H9 (cell line): Measurements from ENCODE around the gene RPGRIP1L. TPM values are rescaled to one million over a fixed set of nuclear protein-coding genes. Genes with fewer than 3 reads are reported as not detected.

Experiments used
- DNase-seq: peaks from one replicate; pipeline ENCODE4 v3.0.0-alpha.2; 2017
- H2AFZ ChIP-seq: one replicate; pipeline ENCODE4 v1.6.1; 2013; ENCODE audit warnings: mild to moderate bottlenecking, low read length, control low read depth, moderate library complexity
- H2AK5ac ChIP-seq: 2 replicates; pipeline ENCODE4 v1.6.1; 2013; ENCODE audit warnings: low read length, control low read depth, mixed read lengths; ENCODE audit not compliant: insufficient read length
- H2BK120ac ChIP-seq: one replicate; pipeline ENCODE4 v1.6.1; 2013; ENCODE audit warnings: low read depth, mild to moderate bottlenecking, low read length, control low read depth, inconsistent platforms; ENCODE audit not compliant: poor library complexity, severe bottlenecking
- H2BK12ac ChIP-seq: 2 replicates; pipeline ENCODE4 v1.6.1; 2013; ENCODE audit warnings: low read length, control low read depth, mixed read lengths, low read depth; ENCODE audit not compliant: insufficient read length
- H2BK15ac ChIP-seq: 2 replicates; pipeline ENCODE4 v1.6.1; 2013; ENCODE audit warnings: low read depth, low read length, control low read depth
- H2BK20ac ChIP-seq: one replicate; pipeline ENCODE4 v1.6.1; 2013; ENCODE audit warnings: low read depth, mild to moderate bottlenecking, low read length, control low read depth, inconsistent platforms; ENCODE audit not compliant: poor library complexity, severe bottlenecking
- H2BK5ac ChIP-seq: 2 replicates; pipeline ENCODE4 v1.6.1; 2013; ENCODE audit warnings: low read length, control low read depth, mixed read lengths; ENCODE audit not compliant: insufficient read length
- H3K14ac ChIP-seq: 2 replicates; pipeline ENCODE4 v1.6.1; 2013; ENCODE audit warnings: low read length, control low read depth; ENCODE audit not compliant: insufficient read depth
- H3K18ac ChIP-seq: 2 replicates; pipeline ENCODE4 v1.6.1; 2013; ENCODE audit warnings: low read depth, mild to moderate bottlenecking, mixed read lengths, low read length, control low read depth; ENCODE audit not compliant: insufficient read length
- H3K23ac ChIP-seq: 2 replicates; pipeline ENCODE4 v1.6.1; 2013; ENCODE audit warnings: low read length, control low read depth, mixed read lengths, low read depth; ENCODE audit not compliant: insufficient read length
- H3K23me2 ChIP-seq: 2 replicates; pipeline ENCODE4 v1.6.1; 2013; ENCODE audit warnings: low read depth, mild to moderate bottlenecking, mixed read lengths, low read length, control low read depth; ENCODE audit not compliant: insufficient read length, poor library complexity, severe bottlenecking
- H3K27ac ChIP-seq: 2 replicates; pipeline ENCODE4 v1.5.1; 2013; ENCODE audit warnings: low read length, control low read depth, mixed read lengths, low read depth; ENCODE audit not compliant: insufficient read length
- H3K27me3 ChIP-seq: 2 replicates; pipeline ENCODE4 v1.6.1; 2013; ENCODE audit warnings: low read length, control low read depth, inconsistent platforms; ENCODE audit not compliant: insufficient read depth
- H3K4ac ChIP-seq: 2 replicates; pipeline ENCODE4 v1.6.1; 2013; ENCODE audit warnings: low read depth, mild to moderate bottlenecking, control low read depth, inconsistent platforms, low read length, moderate library complexity
- H3K4me1 ChIP-seq: 2 replicates; pipeline ENCODE4 v1.6.1; 2013; ENCODE audit warnings: low read length, control low read depth, inconsistent platforms; ENCODE audit not compliant: insufficient read depth
- H3K4me2 ChIP-seq: 2 replicates; pipeline ENCODE4 v1.6.1; 2013; ENCODE audit warnings: low read length, control low read depth, mixed read lengths; ENCODE audit not compliant: insufficient read length, insufficient read depth
- H3K56ac ChIP-seq: 2 replicates; pipeline ENCODE4 v1.6.1; 2013; ENCODE audit warnings: low read depth, mild to moderate bottlenecking, mixed read lengths, low read length, control low read depth; ENCODE audit not compliant: insufficient read length
- H3K79me1 ChIP-seq: 2 replicates; pipeline ENCODE4 v1.6.1; 2013; ENCODE audit warnings: low read depth, mild to moderate bottlenecking, moderate library complexity, low read length, control low read depth, inconsistent platforms; ENCODE audit not compliant: insufficient read depth, poor library complexity, severe bottlenecking
- H3K79me2 ChIP-seq: 2 replicates; pipeline ENCODE4 v1.6.1; 2013; ENCODE audit warnings: low read length, control low read depth, inconsistent platforms; ENCODE audit not compliant: insufficient read depth
- H3K9ac ChIP-seq: 2 replicates; pipeline ENCODE4 v1.6.1; 2013; ENCODE audit warnings: low read length, control low read depth, mixed read lengths; ENCODE audit not compliant: insufficient read length; ENCODE audit errors: extremely low read depth
- H3K9me3 ChIP-seq: one replicate; pipeline ENCODE4 v1.6.1; 2013; ENCODE audit warnings: low read depth, low read length, inconsistent platforms; ENCODE audit not compliant: control insufficient read depth
- H3T11ph ChIP-seq: one replicate; pipeline ENCODE4 v1.6.1; 2013; ENCODE audit warnings: mild to moderate bottlenecking, low read length, control low read depth, inconsistent platforms
- H4K20me1 ChIP-seq: one replicate; pipeline ENCODE4 v1.6.1; 2013; ENCODE audit not compliant: control insufficient read depth, insufficient read length, insufficient read depth
- H4K5ac ChIP-seq: 2 replicates; pipeline ENCODE4 v1.6.1; 2013; ENCODE audit warnings: low read depth, mild to moderate bottlenecking, mixed read lengths, low read length, control low read depth; ENCODE audit not compliant: insufficient read length
- H4K8ac ChIP-seq: replicated peaks from 2 replicates; pipeline ENCODE4 v1.6.1; 2013; ENCODE audit warnings: low read length, control low read depth, mixed read lengths, low read depth; ENCODE audit not compliant: insufficient read length
- H4K91ac ChIP-seq: 2 replicates; pipeline ENCODE4 v1.6.1; 2013; ENCODE audit warnings: low read depth, mild to moderate bottlenecking, moderate library complexity, mixed read lengths, low read length, control low read depth; ENCODE audit not compliant: insufficient read length
- H3K27ac Mint-ChIP-seq, 3 experiments: 2 replicates in 2 of 3; 3 replicates in 1 of 3; pipeline ENCODE4 v1.8.0; 2020 to 2021; ENCODE audit warnings: mixed read lengths in 3 of 3, mild to moderate bottlenecking in 1 of 3, moderate library complexity in 1 of 3
- H3K27me3 Mint-ChIP-seq: 2 replicates; pipeline ENCODE4 v1.8.0; 2021; ENCODE audit warnings: low read depth, mild to moderate bottlenecking, moderate library complexity, mixed read lengths
- H3K36me3 Mint-ChIP-seq, 3 experiments: 2 replicates in 2 of 3; 3 replicates in 1 of 3; pipeline ENCODE4 v1.8.0; 2020 to 2021; ENCODE audit warnings: low read depth in 3 of 3, mixed read lengths in 3 of 3; ENCODE audit not compliant: insufficient read depth in 1 of 3
- H3K4me1 Mint-ChIP-seq, 2 experiments: 2 replicates each; pipeline ENCODE4 v1.8.0; 2020; ENCODE audit warnings: mixed read lengths in 2 of 2
- H3K4me3 Mint-ChIP-seq, 2 experiments: 2 replicates in 1 of 2; 3 replicates in 1 of 2; pipeline ENCODE4 v1.8.0; 2020 to 2021; ENCODE audit warnings: mild to moderate bottlenecking in 2 of 2, mixed read lengths in 2 of 2, moderate library complexity in 1 of 2
- H3K9me3 Mint-ChIP-seq, 2 experiments: 2 replicates in 1 of 2; 3 replicates in 1 of 2; pipeline ENCODE4 v1.8.0; 2020; ENCODE audit warnings: mild to moderate bottlenecking in 2 of 2, mixed read lengths in 2 of 2, moderate library complexity in 1 of 2
- WGBS: extraction: QIAGEN DNeasy Blood & Tissue Kit; methylation state at CpG from one replicate; pipeline ENCODE4 v1.1.7; 2013; ENCODE audit warnings: missing lambda C conversion rate, low lambda C conversion rate, mixed read lengths; ENCODE audit not compliant: insufficient read length; ENCODE audit errors: extremely low coverage; 5-methylcytosine and 5-hydroxymethylcytosine counted together
- total RNA-seq: library from RNA; stranded (reverse); gene quantifications from 2 replicates; pipeline ENCODE4 v1.2.1, GENCODE V29; 2021
- TF ChIP-seq, protein P1 (sequence below): fragments of 200-600 bp; sonication (generic); conservative IDR thresholded peaks from 3 replicates; pipeline ENCODE4 v1.8.0; 2021; ENCODE audit warnings: antibody characterized with exemption, mild to moderate bottlenecking

RPGRIP1L gene
- total RNA-seq, 1 experiment from 2014 or later: 11.7 TPM

DNA sequence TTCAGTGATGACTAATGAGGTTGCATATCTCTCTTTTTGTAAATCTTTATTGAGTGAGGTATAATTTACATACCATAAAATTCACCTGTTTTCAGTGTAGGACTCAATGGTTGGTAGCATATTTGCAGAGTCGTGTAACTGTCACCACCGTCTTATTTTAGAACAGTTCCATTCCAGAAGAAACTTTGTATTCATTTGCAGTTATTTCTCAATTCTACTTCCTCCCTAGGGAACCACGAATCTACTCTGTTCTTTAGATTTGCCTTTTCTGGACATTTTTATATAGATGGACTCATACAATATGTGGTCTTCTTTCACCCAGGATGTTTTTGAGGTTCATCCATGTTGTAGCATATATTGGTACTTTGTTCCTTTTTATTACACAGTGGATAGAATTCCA is 4.0 kb upstream of the RPGRIP1L start:
- Mint-ChIP-seq H3K27me3 (no peaks in the 10 kb centered on the region), H3K9me3 (no peaks in the 10 kb centered on the region; a peak in 1 of 5 replicates), H3K36me3 (no peaks in the 10 kb centered on the region), H3K4me1 (peaks cover 8 to 13% of the 10 kb centered on the region in 2 experiments), H3K27ac (no peak overlapping the region), H3K4me3 (no peak overlapping the region)
- no peak overlapping the region for H4K5ac ChIP-seq
- no peaks in the 10 kb centered on the region for H4K20me1 ChIP-seq
- no peak overlapping the region for H4K91ac ChIP-seq
- H3T11ph ChIP-seq: no peak overlapping the region
- no CpG with 5 or more reads among the region's 3 CpGs for WGBS
- H2BK15ac ChIP-seq: no peak overlapping the region
- peaks cover 7% of the 10 kb centered on the region for H3K23me2 ChIP-seq
- no peak overlapping the region for H3K14ac ChIP-seq
- H3K23ac ChIP-seq: no peak overlapping the region
- no peak overlapping the region for H4K8ac ChIP-seq
- no peak overlapping the region for H2BK12ac ChIP-seq
- H2BK120ac ChIP-seq: no peak overlapping the region
- peaks cover 3% of the 10 kb centered on the region for H3K79me1 ChIP-seq
- no peak overlapping the region for H3K18ac ChIP-seq
- H3K27ac ChIP-seq: no peak overlapping the region
- DNase-seq: no peak
- no peaks in the 10 kb centered on the region for H3K4me1 ChIP-seq
- H2BK5ac ChIP-seq: no peak overlapping the region
- no peak overlapping the region for H3K9ac ChIP-seq
- no peak overlapping the region for H2BK20ac ChIP-seq
- H3K4ac ChIP-seq: no peak overlapping the region
- no peak overlapping the region for H3K4me2 ChIP-seq
- TF ChIP-seq, protein P1, sequence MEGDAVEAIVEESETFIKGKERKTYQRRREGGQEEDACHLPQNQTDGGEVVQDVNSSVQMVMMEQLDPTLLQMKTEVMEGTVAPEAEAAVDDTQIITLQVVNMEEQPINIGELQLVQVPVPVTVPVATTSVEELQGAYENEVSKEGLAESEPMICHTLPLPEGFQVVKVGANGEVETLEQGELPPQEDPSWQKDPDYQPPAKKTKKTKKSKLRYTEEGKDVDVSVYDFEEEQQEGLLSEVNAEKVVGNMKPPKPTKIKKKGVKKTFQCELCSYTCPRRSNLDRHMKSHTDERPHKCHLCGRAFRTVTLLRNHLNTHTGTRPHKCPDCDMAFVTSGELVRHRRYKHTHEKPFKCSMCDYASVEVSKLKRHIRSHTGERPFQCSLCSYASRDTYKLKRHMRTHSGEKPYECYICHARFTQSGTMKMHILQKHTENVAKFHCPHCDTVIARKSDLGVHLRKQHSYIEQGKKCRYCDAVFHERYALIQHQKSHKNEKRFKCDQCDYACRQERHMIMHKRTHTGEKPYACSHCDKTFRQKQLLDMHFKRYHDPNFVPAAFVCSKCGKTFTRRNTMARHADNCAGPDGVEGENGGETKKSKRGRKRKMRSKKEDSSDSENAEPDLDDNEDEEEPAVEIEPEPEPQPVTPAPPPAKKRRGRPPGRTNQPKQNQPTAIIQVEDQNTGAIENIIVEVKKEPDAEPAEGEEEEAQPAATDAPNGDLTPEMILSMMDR: no peak
- 0 out of 2 replicates have a peak, but pooled peaks cover 1% of the 10 kb centered on the region for H3K79me2 ChIP-seq
- H2AFZ ChIP-seq: no peak overlapping the region
- H2AK5ac ChIP-seq: no peak overlapping the region
- H3K56ac ChIP-seq: no peak overlapping the region
- no peaks in the 10 kb centered on the region for H3K27me3 ChIP-seq
- H3K9me3 ChIP-seq: no peaks in the 10 kb centered on the region
